ENCODE measurements around the gene CDC42SE2. TPM values are rescaled to one million over a fixed set of nuclear protein-coding genes. Genes with fewer than 3 reads are reported as not detected.

The CDC42SE2 gene
- total RNA-seq, 4 donors from 2014 or later, result 10.4 to 28.4 (median 22.1) TPM

DNA sequence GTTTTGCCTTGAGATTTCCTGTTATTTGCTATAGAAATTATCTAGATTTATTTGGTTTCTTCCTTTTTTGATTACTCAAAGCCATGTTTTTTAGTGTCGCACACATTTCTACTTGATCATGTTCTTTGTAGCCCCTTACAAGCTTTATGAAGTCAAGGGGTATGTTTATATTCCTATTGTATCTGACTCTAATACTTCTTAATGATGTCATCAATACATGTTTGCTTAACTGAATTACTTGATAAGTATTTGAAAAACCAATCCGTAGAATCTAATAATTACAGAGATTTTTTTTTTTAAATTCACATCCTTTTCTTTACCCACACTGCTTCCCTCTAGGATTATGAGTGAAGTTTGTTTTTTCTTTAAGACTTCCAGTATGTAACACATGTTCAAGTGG is 53.0 kb downstream of the CDC42SE2 start:
- Histone ChIP-seq H3K4me1 (peaks cover 0 to 23% (median 9%) of the 10 kb centered on the region in 3 donors), H3K27ac (no peak overlapping the region), H3K4me3 (no peak overlapping the region), H3K36me3 (peaks cover 0 to 14% (median 0%) of the 10 kb centered on the region in 3 donors), H3K27me3 (no peaks in the 10 kb centered on the region), H3K9me3 (no peaks in the 10 kb centered on the region)
- intact Hi-C loops (cut with DNase I), result no loop called here
- no peak for DNase-seq
- 84% methylated on average over 2 of the region's 2 CpGs for WGBS, 2 donors
- TF ChIP-seq, protein P1, sequence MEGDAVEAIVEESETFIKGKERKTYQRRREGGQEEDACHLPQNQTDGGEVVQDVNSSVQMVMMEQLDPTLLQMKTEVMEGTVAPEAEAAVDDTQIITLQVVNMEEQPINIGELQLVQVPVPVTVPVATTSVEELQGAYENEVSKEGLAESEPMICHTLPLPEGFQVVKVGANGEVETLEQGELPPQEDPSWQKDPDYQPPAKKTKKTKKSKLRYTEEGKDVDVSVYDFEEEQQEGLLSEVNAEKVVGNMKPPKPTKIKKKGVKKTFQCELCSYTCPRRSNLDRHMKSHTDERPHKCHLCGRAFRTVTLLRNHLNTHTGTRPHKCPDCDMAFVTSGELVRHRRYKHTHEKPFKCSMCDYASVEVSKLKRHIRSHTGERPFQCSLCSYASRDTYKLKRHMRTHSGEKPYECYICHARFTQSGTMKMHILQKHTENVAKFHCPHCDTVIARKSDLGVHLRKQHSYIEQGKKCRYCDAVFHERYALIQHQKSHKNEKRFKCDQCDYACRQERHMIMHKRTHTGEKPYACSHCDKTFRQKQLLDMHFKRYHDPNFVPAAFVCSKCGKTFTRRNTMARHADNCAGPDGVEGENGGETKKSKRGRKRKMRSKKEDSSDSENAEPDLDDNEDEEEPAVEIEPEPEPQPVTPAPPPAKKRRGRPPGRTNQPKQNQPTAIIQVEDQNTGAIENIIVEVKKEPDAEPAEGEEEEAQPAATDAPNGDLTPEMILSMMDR (IDR thresholded peaks at IDR 0.05), result no peak
- no peak for TF ChIP-seq POLR2A (IDR thresholded peaks at IDR 0.05)

DNA sequence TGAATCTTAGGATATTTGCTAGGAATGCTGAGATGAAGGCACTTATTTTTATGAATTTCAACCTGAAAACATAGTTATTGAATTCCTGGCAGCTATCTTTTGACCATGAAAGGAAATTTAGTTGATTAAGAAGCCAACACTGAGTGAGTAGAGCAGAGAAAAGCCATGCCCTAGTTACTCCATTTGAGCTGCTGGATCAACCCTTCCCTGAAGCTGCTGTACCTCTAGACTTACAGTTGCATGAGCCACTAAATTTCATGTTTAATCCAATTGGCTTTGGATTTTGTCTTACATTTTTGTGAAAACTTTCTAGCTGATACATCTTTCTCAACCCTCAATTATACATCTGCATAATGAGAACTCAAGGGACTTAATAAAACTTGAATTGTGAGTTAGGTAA is 54.6 kb downstream of the CDC42SE2 start:
- Histone ChIP-seq H3K4me3 (no peak overlapping the region), H3K9me3 (no peaks in the 10 kb centered on the region), H3K4me1 (peaks cover 0 to 26% (median 3%) of the 10 kb centered on the region in 3 donors), H3K27ac (no peak overlapping the region), H3K27me3 (no peaks in the 10 kb centered on the region), H3K36me3 (peaks cover 0 to 14% (median 0%) of the 10 kb centered on the region in 3 donors)
- DNase-seq, result no peak
- TF ChIP-seq POLR2A (IDR thresholded peaks at IDR 0.05), result no peak
- TF ChIP-seq, protein P1 (IDR thresholded peaks at IDR 0.05), result no peak
- intact Hi-C loops (cut with DNase I), result no loop called here

DNA sequence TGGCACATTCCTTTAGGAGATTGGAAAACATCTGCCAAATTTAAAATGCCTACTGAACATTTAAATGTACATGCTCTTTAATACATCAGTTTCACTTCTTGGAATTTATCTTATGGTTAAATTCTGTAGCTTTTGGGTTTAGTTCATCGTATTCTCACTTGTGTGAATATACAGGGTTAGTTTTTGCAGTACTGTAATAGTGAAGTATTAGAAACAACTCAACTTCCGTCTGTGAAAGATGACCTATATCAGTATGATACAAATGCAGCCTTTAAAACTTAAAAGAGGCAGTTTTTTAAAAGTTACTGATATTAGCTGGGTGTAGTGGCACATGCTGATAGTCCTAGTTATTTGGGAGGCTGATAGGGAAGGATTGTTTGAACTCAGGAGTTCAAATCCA is 57.2 kb downstream of the CDC42SE2 start:
- H3K4me3 ChIP-seq, result no peak overlapping the region
- peaks cover 0 to 14% (median 0%) of the 10 kb centered on the region in 3 donors for H3K36me3 ChIP-seq
- no peak overlapping the region for H3K27ac ChIP-seq
- H3K4me1 ChIP-seq, result peaks cover 4 to 26% (median 6%) of the 10 kb centered on the region in 3 donors
- no peaks in the 10 kb centered on the region for H3K27me3 ChIP-seq
- intact Hi-C loops (cut with DNase I), result no loop called here
- WGBS, 2 donors, result 43 to 47% methylated on average over 2 of the region's 2 CpGs
- no peak for TF ChIP-seq POLR2A (IDR thresholded peaks at IDR 0.05)
- TF ChIP-seq, protein P1 (IDR thresholded peaks at IDR 0.05), result no peak
- H3K9me3 ChIP-seq, result no peaks in the 10 kb centered on the region
- no peak for DNase-seq

DNA sequence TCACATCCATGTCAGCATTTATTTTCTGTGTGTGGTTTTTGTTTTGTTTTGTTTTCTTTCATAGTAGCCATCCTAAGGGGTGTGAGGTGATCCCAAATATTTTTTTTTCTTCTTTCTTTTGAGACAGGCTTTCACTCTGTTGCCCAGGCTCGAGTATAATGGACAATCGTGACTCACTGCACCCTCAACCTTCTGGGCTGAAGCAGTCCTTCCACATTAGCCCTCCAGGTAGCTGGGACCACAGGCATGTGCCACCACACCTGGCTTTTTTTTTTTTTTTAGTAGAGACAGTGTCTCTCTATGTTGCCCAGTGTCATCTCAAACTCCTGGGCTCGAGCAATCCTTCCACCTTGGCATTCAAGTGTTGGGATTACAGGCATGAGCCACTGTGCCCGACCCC is 59.1 kb downstream of the CDC42SE2 start:
- Histone ChIP-seq H3K36me3 (peaks cover 0 to 12% (median 0%) of the 10 kb centered on the region in 3 donors), H3K4me1 (peaks cover 4 to 25% (median 6%) of the 10 kb centered on the region in 3 donors), H3K27ac (no peak overlapping the region), H3K27me3 (no peaks in the 10 kb centered on the region), H3K9me3 (no peaks in the 10 kb centered on the region), H3K4me3 (no peak overlapping the region)
- TF ChIP-seq, protein P1 (IDR thresholded peaks at IDR 0.05), result no peak
- TF ChIP-seq POLR2A (IDR thresholded peaks at IDR 0.05), result no peak
- no peak for DNase-seq
- 61 to 74% methylated on average over 4 of the region's 4 CpGs for WGBS, 2 donors
- intact Hi-C loops (cut with DNase I), result no loop called here

DNA sequence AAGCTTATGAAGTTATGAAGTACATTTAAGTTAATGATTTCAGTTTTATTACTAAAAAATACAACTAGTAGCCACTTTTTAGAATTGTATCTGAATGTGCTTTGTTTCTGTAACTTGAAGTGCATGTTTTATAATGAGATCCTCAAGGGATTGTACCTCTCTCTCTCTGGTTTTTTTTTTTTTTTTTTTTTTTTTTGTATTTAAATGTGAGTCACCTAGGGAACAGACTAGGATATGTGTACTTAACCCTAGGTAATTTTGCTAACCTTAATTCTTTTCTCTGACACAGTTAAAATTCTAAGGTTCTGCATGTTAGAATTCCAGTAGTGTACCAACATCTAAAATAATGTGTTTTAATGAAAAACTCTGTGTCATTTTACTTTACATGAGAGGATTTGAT is 59.5 kb downstream of the CDC42SE2 start:
- no peak for DNase-seq
- peaks cover 4 to 25% (median 6%) of the 10 kb centered on the region in 3 donors for H3K4me1 ChIP-seq
- no peaks in the 10 kb centered on the region for H3K9me3 ChIP-seq
- H3K27me3 ChIP-seq, result no peaks in the 10 kb centered on the region
- H3K27ac ChIP-seq, result no peak overlapping the region
- peaks cover 0 to 8% (median 0%) of the 10 kb centered on the region in 3 donors for H3K36me3 ChIP-seq
- intact Hi-C loops (cut with DNase I), result no loop called here
- TF ChIP-seq POLR2A (IDR thresholded peaks at IDR 0.05), result no peak
- TF ChIP-seq, protein P1 (IDR thresholded peaks at IDR 0.05), result no peak
- H3K4me3 ChIP-seq, result no peak overlapping the region

Data from esophagus squamous epithelium (tissue), 5 donors.